Measurements from ENCODE around the gene TRMT2A.

Gene TRMT2A

GRCh38 chr22:20106205-20106848 is 10.7 kb downstream of the TRMT2A start:
- DNase-seq (ENCODE audit: low read depth) = no peak

- DNase-seq (ENCODE audit: low read depth) = no peak
Observed at GRCh38 chr22:20105456-20106204, 11.4 kb downstream of the TRMT2A start.

- DNase-seq (ENCODE audit: low read depth) = no peak
Observed at GRCh38 chr22:20102203-20102780, 14.7 kb downstream of the TRMT2A start.

- DNase-seq (ENCODE audit: low read depth) = no peak
Observed at GRCh38 chr22:20101638-20102037, 15.4 kb downstream of the TRMT2A start.

- no peak for DNase-seq (ENCODE audit: low read depth)
Observed at GRCh38 chr22:20099099-20099711, 17.8 kb downstream of the TRMT2A start.

- no peak for DNase-seq (ENCODE audit: low read depth)
Observed at GRCh38 chr22:20096574-20097420, 20.2 kb downstream of the TRMT2A start.

GRCh38 chr22:20095521-20095920 is 21.5 kb downstream of the TRMT2A start:
- DNase-seq (ENCODE audit: low read depth) = no peak

GRCh38 chr22:20094197-20094807 is 22.7 kb downstream of the TRMT2A start:
- DNase-seq (ENCODE audit: low read depth) = no peak

- no peak for DNase-seq (ENCODE audit: low read depth)
Observed at GRCh38 chr22:20093418-20094196, 23.4 kb downstream of the TRMT2A start.

GRCh38 chr22:20092477-20092854 is 24.6 kb downstream of the TRMT2A start:
- no peak for DNase-seq (ENCODE audit: low read depth)

GRCh38 chr22:20091690-20092476 is 25.1 kb downstream of the TRMT2A start:
- DNase-seq (ENCODE audit: low read depth) = no peak

- no peak for DNase-seq (ENCODE audit: low read depth)
Observed at GRCh38 chr22:20090730-20091240, 26.2 kb downstream of the TRMT2A start.

- DNase-seq (ENCODE audit: low read depth) = no peak
Observed at GRCh38 chr22:20089977-20090729, 26.9 kb downstream of the TRMT2A start.

- DNase-seq (ENCODE audit: low read depth) = no peak
Observed at GRCh38 chr22:20089226-20089976, 27.6 kb downstream of the TRMT2A start.

GRCh38 chr22:20088263-20088648 is 28.8 kb downstream of the TRMT2A start:
- DNase-seq (ENCODE audit: low read depth) = no peak

GRCh38 chr22:20087319-20088262 is 29.4 kb downstream of the TRMT2A start:
- DNase-seq (ENCODE audit: low read depth) = no peak

GRCh38 chr22:20086763-20087162 is 30.3 kb downstream of the TRMT2A start:
- DNase-seq (ENCODE audit: low read depth) = no peak

All from stimulated activated CD8-positive, alpha-beta memory T cell treated with anti-CD3 and anti-CD28 coated beads, Interleukin-4, amount 100 ng/mL, for 24 hours (primary cell).